Right cardiac atrium (tissue), 5 donors: ENCODE data around the gene GNAS. TPM values are rescaled to one million over a fixed set of nuclear protein-coding genes. Genes with fewer than 3 reads are reported as not detected.
"Not testable (repeated sequence)": the region's sequence is repeated elsewhere in the genome, so short reads cannot be mapped to it uniquely, and the experiment has no call there.

ENCODE experiments used
- ATAC-seq, 2 donors: fragments of 200-7000 bp; cut with Tn5 transposase; one replicate each; pipeline versions ENCODE4 v1.8.0 to v1.9.1; 2020; ENCODE audit warnings: moderate library complexity in 2 of 2, mild to moderate bottlenecking in 1 of 2
- DNase-seq, 3 donors: peaks; one replicate each; pipeline ENCODE4 v3.0.0-alpha.2; 2020
- H3K27ac ChIP-seq: one replicate; pipeline ENCODE4 v1.5.1; 2013; ENCODE audit warnings: mild to moderate bottlenecking, low read length, control low read depth, moderate library complexity
- H3K27me3 ChIP-seq: one replicate; pipeline ENCODE4 v1.6.1; 2013; ENCODE audit not compliant: control insufficient read depth, insufficient read depth
- H3K4me1 ChIP-seq: one replicate; pipeline ENCODE4 v1.6.1; 2013; ENCODE audit warnings: low read length; ENCODE audit not compliant: control insufficient read depth, insufficient read depth
- H3K4me3 ChIP-seq: one replicate; pipeline ENCODE4 v1.5.1; 2013; ENCODE audit warnings: low read length, control low read depth
- H3K9me3 ChIP-seq: one replicate; pipeline ENCODE4 v1.6.1; 2013; ENCODE audit warnings: low read length; ENCODE audit not compliant: control insufficient read depth
- WGBS: extraction: QIAGEN DNeasy Blood & Tissue Kit; methylation state at CpG from one replicate; pipeline ENCODE4 v1.1.7; 2013; 5-methylcytosine and 5-hydroxymethylcytosine counted together
- intact Hi-C, 4 donors: fragments of 100-400 bp; cut with DNase I; formaldehyde crosslinking; loops; one replicate each; pipeline versions ENCODE4 v1.11.0 to v1.14.0; 2022 to 2023
- polyA plus RNA-seq: library from polyadenylated mRNA; stranded (reverse); fragments of 200-250 nt; gene quantifications from one replicate; pipeline ENCODE4 v1.2.3, GENCODE V29; 2013
- total RNA-seq, 4 donors: library from RNA; stranded (reverse); fragmentation: NEBNext Ultra II Directional; extraction: Animal tissue kit (Norgen Biotek cat#: 25700); gene quantifications; one replicate each; pipeline ENCODE4 v1.2.1, GENCODE V29; 2021
- donor health status: healthy with polysubstance abuse.
- donor health status: DM: no; HTN: yes; CAD: no.
- donor health status: DM: no; HTN: no; CAD: no.
- donor health status: DM: no; HTN: yes; CAD: no; lungs with severe emphysema.
- donor health status: DM: yes; HTN: yes; CAD: no.

The GNAS gene
- total and polyA plus RNA-seq, 5 donors: 1,230 to 1,885 (median 1,422) TPM

- no peak for ATAC-seq
- intact Hi-C loops: no loop called here
- Histone ChIP-seq H3K4me1 (no peaks in the 10 kb centered on the region), H3K9me3 (no peaks in the 10 kb centered on the region), H3K27ac (no peak overlapping the region), H3K27me3 (no peaks in the 10 kb centered on the region), H3K4me3 (no peak overlapping the region)
- 94% methylated on average over 7 of the region's 7 CpGs for WGBS
- no peak for DNase-seq
These were observed 75.1 kb downstream of the GNAS start for GRCh38 chr20:58927490-58928061.

- Histone ChIP-seq H3K9me3 (no peaks in the 10 kb centered on the region), H3K4me1 (no peaks in the 10 kb centered on the region), H3K27ac (no peak overlapping the region), H3K27me3 (no peaks in the 10 kb centered on the region), H3K4me3 (no peak overlapping the region)
- 96% methylated on average over 3 of the region's 3 CpGs for WGBS
- intact Hi-C loops: no loop called here
- no peak for DNase-seq
- no peak for ATAC-seq
These were observed 78.0 kb downstream of the GNAS start for GRCh38 chr20:58930496-58930895.

- Histone ChIP-seq H3K4me3 (no peak overlapping the region), H3K27me3 (no peaks in the 10 kb centered on the region), H3K9me3 (no peaks in the 10 kb centered on the region), H3K27ac (no peak overlapping the region), H3K4me1 (no peaks in the 10 kb centered on the region)
- WGBS: 88% methylated on average over 5 of the region's 5 CpGs
- intact Hi-C loops: no loop called here
- DNase-seq: no peak
- no peak for ATAC-seq
These were observed 79.7 kb downstream of the GNAS start for GRCh38 chr20:58932170-58932569.

GRCh38 chr20:58938078-58938477, 85.6 kb downstream of the GNAS start:
- 65% methylated on average over 2 of the region's 2 CpGs for WGBS
- intact Hi-C loops: no loop called here
- DNase-seq (no peak), ATAC-seq (no peak)
- H3K4me3 ChIP-seq: no peak overlapping the region
- no peaks in the 10 kb centered on the region for H3K9me3 ChIP-seq
- no peak overlapping the region for H3K27ac ChIP-seq
- H3K27me3 ChIP-seq: no peaks in the 10 kb centered on the region
- H3K4me1 ChIP-seq: no peaks in the 10 kb centered on the region

- no peak for ATAC-seq
- Histone ChIP-seq H3K4me1 (no peaks in the 10 kb centered on the region), H3K27me3 (no peaks in the 10 kb centered on the region), H3K9me3 (no peaks in the 10 kb centered on the region), H3K4me3 (no peak overlapping the region), H3K27ac (no peak overlapping the region)
- intact Hi-C loops: no loop called here
- WGBS: 56% methylated on average over 1 of the region's 1 CpG
- DNase-seq: no peak
These were observed 86.0 kb downstream of the GNAS start for GRCh38 chr20:58938541-58938940.

GRCh38 chr20:58941471-58941870, 89.0 kb downstream of the GNAS start:
- Histone ChIP-seq H3K27ac (no peak overlapping the region), H3K4me3 (no peak overlapping the region), H3K4me1 (no peaks in the 10 kb centered on the region), H3K9me3 (no peaks in the 10 kb centered on the region), H3K27me3 (no peaks in the 10 kb centered on the region)
- ATAC-seq (no peak), DNase-seq (no peak)
- WGBS: 48% methylated on average over 3 of the region's 3 CpGs
- intact Hi-C loops: no loop called here

GRCh38 chr20:58942549-58942948, 90.0 kb downstream of the GNAS start:
- H3K4me3 ChIP-seq: no peak overlapping the region
- H3K9me3 ChIP-seq: no peaks in the 10 kb centered on the region
- intact Hi-C loops: no loop called here
- 57% methylated on average over 4 of the region's 4 CpGs for WGBS
- ATAC-seq (no peak), DNase-seq (no peak)
- no peak overlapping the region for H3K27ac ChIP-seq
- H3K4me1 ChIP-seq: no peaks in the 10 kb centered on the region
- H3K27me3 ChIP-seq: no peaks in the 10 kb centered on the region

- Histone ChIP-seq H3K4me1 (no peaks in the 10 kb centered on the region), H3K27ac (no peak overlapping the region), H3K4me3 (no peak overlapping the region), H3K9me3 (no peaks in the 10 kb centered on the region), H3K27me3 (no peaks in the 10 kb centered on the region)
- WGBS: 60% methylated on average over 5 of the region's 5 CpGs
- intact Hi-C loops: no loop called here
- DNase-seq (no peak), ATAC-seq (no peak)
These were observed 92.1 kb downstream of the GNAS start for GRCh38 chr20:58944610-58945009.

- Histone ChIP-seq H3K9me3 (no peaks in the 10 kb centered on the region), H3K27ac (no peak overlapping the region), H3K4me3 (no peak overlapping the region), H3K27me3 (no peaks in the 10 kb centered on the region), H3K4me1 (no peaks in the 10 kb centered on the region)
- ATAC-seq (no peak), DNase-seq (no peak)
- intact Hi-C loops: no loop called here
- WGBS: 88% methylated on average over 10 of the region's 10 CpGs
These were observed 93.6 kb downstream of the GNAS start for GRCh38 chr20:58945965-58946631.

GRCh38 chr20:58947797-58948388, 95.4 kb downstream of the GNAS start:
- ATAC-seq, H3K9me3 ChIP-seq, H3K27ac ChIP-seq, H3K4me3 ChIP-seq, intact Hi-C loops, H3K4me1 ChIP-seq, H3K27me3 ChIP-seq, DNase-seq: not testable (repeated sequence)
- whole genome bisulfite sequencing: 77% methylated on average over 7 of the region's 7 CpGs

GRCh38 chr20:58950603-58951002, 98.1 kb downstream of the GNAS start:
- 83% methylated on average over 5 of the region's 5 CpGs for WGBS
- DNase-seq (no peak), ATAC-seq (no peak)
- Histone ChIP-seq H3K27me3 (no peaks in the 10 kb centered on the region), H3K4me1 (no peaks in the 10 kb centered on the region), H3K4me3 (no peak overlapping the region), H3K9me3 (no peaks in the 10 kb centered on the region), H3K27ac (no peak overlapping the region)
- intact Hi-C loops: no loop called here
